ENCODE measurements around the gene LEUTX.

GRCh38 chr19:39816287-39817048 is 37.8 kb downstream of the LEUTX start:
- TF ChIP-seq, protein P1, sequence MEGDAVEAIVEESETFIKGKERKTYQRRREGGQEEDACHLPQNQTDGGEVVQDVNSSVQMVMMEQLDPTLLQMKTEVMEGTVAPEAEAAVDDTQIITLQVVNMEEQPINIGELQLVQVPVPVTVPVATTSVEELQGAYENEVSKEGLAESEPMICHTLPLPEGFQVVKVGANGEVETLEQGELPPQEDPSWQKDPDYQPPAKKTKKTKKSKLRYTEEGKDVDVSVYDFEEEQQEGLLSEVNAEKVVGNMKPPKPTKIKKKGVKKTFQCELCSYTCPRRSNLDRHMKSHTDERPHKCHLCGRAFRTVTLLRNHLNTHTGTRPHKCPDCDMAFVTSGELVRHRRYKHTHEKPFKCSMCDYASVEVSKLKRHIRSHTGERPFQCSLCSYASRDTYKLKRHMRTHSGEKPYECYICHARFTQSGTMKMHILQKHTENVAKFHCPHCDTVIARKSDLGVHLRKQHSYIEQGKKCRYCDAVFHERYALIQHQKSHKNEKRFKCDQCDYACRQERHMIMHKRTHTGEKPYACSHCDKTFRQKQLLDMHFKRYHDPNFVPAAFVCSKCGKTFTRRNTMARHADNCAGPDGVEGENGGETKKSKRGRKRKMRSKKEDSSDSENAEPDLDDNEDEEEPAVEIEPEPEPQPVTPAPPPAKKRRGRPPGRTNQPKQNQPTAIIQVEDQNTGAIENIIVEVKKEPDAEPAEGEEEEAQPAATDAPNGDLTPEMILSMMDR (IDR thresholded peaks at IDR 0.05) = no peak
- no peak for TF ChIP-seq EZH2 (IDR thresholded peaks at IDR 0.05; ENCODE audit: borderline replicate concordance, insufficient read depth, low read depth, low read length, poor library complexity, severe bottlenecking)

All from B cell (primary cell).